HepG2 (cell line): ENCODE data around the gene CKLF. TPM values are rescaled to one million over a fixed set of nuclear protein-coding genes. Genes with fewer than 3 reads are reported as not detected.

ENCODE experiments used
- ELF3 ChIP-seq: IDR thresholded peaks from 2 replicates; pipeline ENCODE4 v1.6.1; 2016; ENCODE audit warnings: missing genetic modification reagents, missing compliant biosample characterization
- GTF2F1 ChIP-seq: fragments of 150-350 bp; IDR thresholded peaks from 2 replicates; pipeline ENCODE4 v1.6.1; 2014; ENCODE audit warnings: low read length
- KDM6A ChIP-seq: IDR thresholded peaks from 2 replicates; pipeline ENCODE4 v1.6.1; 2016; ENCODE audit warnings: low read depth
- NFATC3 ChIP-seq: sonication (generic); formaldehyde crosslinking; IDR thresholded peaks from 2 replicates; pipeline ENCODE4 v1.5.1; 2020; ENCODE audit warnings: mild to moderate bottlenecking, missing genetic modification reagents
- NFYC ChIP-seq: IDR thresholded peaks from 2 replicates; pipeline ENCODE4 v1.6.1; 2016; ENCODE audit warnings: missing genetic modification reagents, missing compliant biosample characterization
- RFX5 ChIP-seq: IDR thresholded peaks from 2 replicates; pipeline ENCODE4 v1.6.1; 2011; ENCODE audit warnings: low read depth, low read length, improper control_type of control experiment
- SOX6 ChIP-seq, 2 experiments: fragments of 450-650 bp in 1 of 2; sonication (generic) in 1 of 2; formaldehyde crosslinking in 1 of 2; IDR thresholded peaks; 2 replicates each; pipeline versions ENCODE4 v1.4.0 to v1.6.1; 2017 to 2020; ENCODE audit warnings: antibody characterized with exemption in 1 of 2, mild to moderate bottlenecking in 1 of 2, missing genetic modification reagents in 1 of 2
- TGIF2 ChIP-seq: IDR thresholded peaks from 2 replicates; pipeline ENCODE4 v1.6.1; 2016; ENCODE audit warnings: control low read depth, missing compliant biosample characterization
- TMF1 ChIP-seq: sonication (generic); formaldehyde crosslinking; IDR thresholded peaks from 2 replicates; pipeline ENCODE4 v1.8.1; 2022; ENCODE audit warnings: low read depth, missing genetic modification reagents
- TOPORS ChIP-seq: sonication (generic); formaldehyde crosslinking; IDR thresholded peaks from 2 replicates; pipeline ENCODE4 v1.8.0; 2023; ENCODE audit warnings: mild to moderate bottlenecking, missing genetic modification reagents
- ZFP37 ChIP-seq: sonication (generic); formaldehyde crosslinking; IDR thresholded peaks from 2 replicates; pipeline ENCODE4 v1.4.0; 2020; ENCODE audit warnings: missing genetic modification reagents, borderline replicate concordance
- ZNF333 ChIP-seq: sonication (generic); formaldehyde crosslinking; IDR thresholded peaks from 2 replicates; pipeline ENCODE4 v1.4.0; 2020; ENCODE audit warnings: mild to moderate bottlenecking, missing genetic modification reagents, borderline replicate concordance
- ZNF530 ChIP-seq: sonication (generic); formaldehyde crosslinking; IDR thresholded peaks from 2 replicates; pipeline ENCODE4 v1.5.0; 2020; ENCODE audit warnings: low read depth, mild to moderate bottlenecking, missing genetic modification reagents
- ZNF572 ChIP-seq: sonication (generic); formaldehyde crosslinking; IDR thresholded peaks from 2 replicates; pipeline ENCODE4 v1.5.1; 2020; ENCODE audit warnings: mild to moderate bottlenecking, missing genetic modification reagents
- ZNF607 ChIP-seq: sonication (generic); formaldehyde crosslinking; IDR thresholded peaks from 2 replicates; pipeline ENCODE4 v1.5.1; 2020; ENCODE audit warnings: missing genetic modification reagents, mild to moderate bottlenecking, borderline replicate concordance
- ZNF614 ChIP-seq: IDR thresholded peaks from 2 replicates; pipeline ENCODE4 v1.6.1; 2018; ENCODE audit warnings: missing biosample characterization, missing genetic modification reagents, inconsistent platforms, borderline replicate concordance
- ZNF615 ChIP-seq: sonication (generic); formaldehyde crosslinking; IDR thresholded peaks from 2 replicates; pipeline ENCODE4 v1.5.0; 2020; ENCODE audit warnings: mild to moderate bottlenecking, missing genetic modification reagents, borderline replicate concordance
- ZNF670 ChIP-seq: sonication (generic); formaldehyde crosslinking; IDR thresholded peaks from 2 replicates; pipeline ENCODE4 v1.8.0; 2022; ENCODE audit warnings: mild to moderate bottlenecking, missing genetic modification reagents, borderline replicate concordance
- ZNF83 ChIP-seq: sonication (generic); formaldehyde crosslinking; IDR thresholded peaks from 2 replicates; pipeline ENCODE4 v1.4.0; 2020; ENCODE audit warnings: missing genetic modification reagents, mild to moderate bottlenecking, borderline replicate concordance
- polyA plus RNA-seq, 8 experiments: library from polyadenylated mRNA; depleted of rRNA in 3 of 8; stranded (reverse) in 7 of 8; unstranded in 1 of 8; fragments of >200 nt; fragmentation: Illumina TruSeq in 4 of 8; extraction: Trizol in 4 of 8; gene quantifications; 2 replicates each; pipeline versions ENCODE4 v1.2.1 to v1.2.3, GENCODE V29; 2011 to 2016; ENCODE audit warnings: low read depth in 4 of 8, missing spikeins in 1 of 8, mixed read lengths in 1 of 8; ENCODE audit not compliant: insufficient read depth in 1 of 8
- total RNA-seq, 5 experiments: library from RNA; depleted of rRNA; stranded (reverse); fragments of >200 nt; fragmentation: Illumina TruSeq; extraction: Trizol; gene quantifications; 2 replicates each; pipeline ENCODE4 v1.2.3, GENCODE V29; 2016; ENCODE audit warnings: low read depth in 1 of 5
- TF ChIP-seq, protein P1 (sequence below): sonication (generic); formaldehyde crosslinking; IDR thresholded peaks from 2 replicates; pipeline ENCODE4 v1.5.0; 2020; ENCODE audit warnings: mild to moderate bottlenecking, low read depth, missing genetic modification reagents, borderline replicate concordance
- TF ChIP-seq, protein P2 (sequence below), 2 experiments: fragments of 450-650 bp in 1 of 2; sonication (generic) in 1 of 2; formaldehyde crosslinking in 1 of 2; IDR thresholded peaks; 2 replicates each; pipeline versions ENCODE4 v1.6.1 to v1.8.0; 2016 to 2022; ENCODE audit warnings: antibody characterized with exemption in 1 of 2, mild to moderate bottlenecking in 1 of 2, missing genetic modification reagents in 1 of 2

Gene CKLF
- total and polyA plus RNA-seq, 2 of the 13 experiments (the other 11 are each of a cell fraction or from before 2014, with no cell fraction given) = 120 to 167 TPM

DNA sequence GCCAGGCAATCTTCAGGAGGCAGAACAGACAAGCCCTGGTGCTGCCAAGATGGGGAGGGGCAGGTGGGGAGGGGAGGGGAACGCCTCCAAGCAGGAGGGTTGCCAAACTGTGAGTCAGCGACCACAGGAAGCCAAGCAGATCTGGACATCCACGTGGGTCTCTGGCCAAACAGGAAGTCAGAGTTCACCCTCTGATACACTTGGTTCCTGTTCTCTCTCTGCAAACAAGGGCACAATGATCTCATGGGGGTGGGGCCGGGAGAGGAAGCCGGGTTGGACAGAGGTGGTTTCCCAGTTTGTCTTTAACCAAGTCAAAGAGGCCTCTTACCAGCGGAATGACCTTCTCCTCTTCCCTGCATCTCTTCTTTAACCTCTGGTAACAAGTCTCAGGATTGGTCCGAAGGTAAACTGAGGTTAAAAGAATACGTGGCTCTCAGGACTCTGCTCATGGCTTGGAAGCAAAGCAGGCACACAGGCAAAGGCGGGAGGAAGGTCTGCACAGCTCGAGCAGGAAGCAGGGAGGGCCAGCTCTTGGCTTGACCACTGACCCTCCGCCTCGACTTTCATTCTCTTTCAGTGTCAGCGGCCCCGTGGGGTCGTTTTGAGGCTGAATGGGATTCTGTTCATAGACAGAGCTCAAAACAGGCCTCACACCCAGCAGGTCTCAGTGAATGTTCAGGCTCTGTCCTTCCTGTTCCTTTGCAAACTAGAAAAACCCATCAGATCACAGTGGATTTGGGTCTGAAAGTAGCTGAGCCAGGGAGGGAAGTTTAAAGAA is 35.4 kb upstream of the CKLF start (continued):
- TF ChIP-seq ZNF607 (CRISPR knock-in tag) (peak; percentile 96; the same call in 1 of the 2 replicates), TOPORS (CRISPR knock-in tag) (no peak; the same call in 1 of the 2 replicates), NFYC (CRISPR knock-in tag) (peak; percentile 43; the same call in 1 of the 2 replicates), ZNF83 (no peak), ZNF615 (no peak), ZNF614 (CRISPR knock-in tag) (peak; percentile 97), NFATC3 (CRISPR knock-in tag) (no peak), RFX5 (no peak), ZNF572 (CRISPR knock-in tag) (peak; percentile 88; the same call in 1 of the 2 replicates), TMF1 (CRISPR knock-in tag) (no peak), ELF3 (CRISPR knock-in tag) (peak; percentile 99), SOX6 (IDR thresholded peaks at IDR 0.05) (no peak), SOX6 (CRISPR knock-in tag; IDR thresholded peaks at IDR 0.05) (peak; percentile 93), ZFP37 (CRISPR knock-in tag) (peak; percentile 96), ZNF530 (no peak), ZNF333 (CRISPR knock-in tag) (peak; percentile 63; the same call in 1 of the 2 replicates), TGIF2 (CRISPR knock-in tag) (peak; percentile 66), KDM6A (CRISPR knock-in tag) (peak; percentile 90), GTF2F1 (no peak), ZNF670 (CRISPR knock-in tag) (peak; percentile 99)
- TF ChIP-seq, protein P1, sequence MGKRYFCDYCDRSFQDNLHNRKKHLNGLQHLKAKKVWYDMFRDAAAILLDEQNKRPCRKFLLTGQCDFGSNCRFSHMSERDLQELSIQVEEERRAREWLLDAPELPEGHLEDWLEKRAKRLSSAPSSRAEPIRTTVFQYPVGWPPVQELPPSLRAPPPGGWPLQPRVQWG = no peak
- TF ChIP-seq, protein P2, sequence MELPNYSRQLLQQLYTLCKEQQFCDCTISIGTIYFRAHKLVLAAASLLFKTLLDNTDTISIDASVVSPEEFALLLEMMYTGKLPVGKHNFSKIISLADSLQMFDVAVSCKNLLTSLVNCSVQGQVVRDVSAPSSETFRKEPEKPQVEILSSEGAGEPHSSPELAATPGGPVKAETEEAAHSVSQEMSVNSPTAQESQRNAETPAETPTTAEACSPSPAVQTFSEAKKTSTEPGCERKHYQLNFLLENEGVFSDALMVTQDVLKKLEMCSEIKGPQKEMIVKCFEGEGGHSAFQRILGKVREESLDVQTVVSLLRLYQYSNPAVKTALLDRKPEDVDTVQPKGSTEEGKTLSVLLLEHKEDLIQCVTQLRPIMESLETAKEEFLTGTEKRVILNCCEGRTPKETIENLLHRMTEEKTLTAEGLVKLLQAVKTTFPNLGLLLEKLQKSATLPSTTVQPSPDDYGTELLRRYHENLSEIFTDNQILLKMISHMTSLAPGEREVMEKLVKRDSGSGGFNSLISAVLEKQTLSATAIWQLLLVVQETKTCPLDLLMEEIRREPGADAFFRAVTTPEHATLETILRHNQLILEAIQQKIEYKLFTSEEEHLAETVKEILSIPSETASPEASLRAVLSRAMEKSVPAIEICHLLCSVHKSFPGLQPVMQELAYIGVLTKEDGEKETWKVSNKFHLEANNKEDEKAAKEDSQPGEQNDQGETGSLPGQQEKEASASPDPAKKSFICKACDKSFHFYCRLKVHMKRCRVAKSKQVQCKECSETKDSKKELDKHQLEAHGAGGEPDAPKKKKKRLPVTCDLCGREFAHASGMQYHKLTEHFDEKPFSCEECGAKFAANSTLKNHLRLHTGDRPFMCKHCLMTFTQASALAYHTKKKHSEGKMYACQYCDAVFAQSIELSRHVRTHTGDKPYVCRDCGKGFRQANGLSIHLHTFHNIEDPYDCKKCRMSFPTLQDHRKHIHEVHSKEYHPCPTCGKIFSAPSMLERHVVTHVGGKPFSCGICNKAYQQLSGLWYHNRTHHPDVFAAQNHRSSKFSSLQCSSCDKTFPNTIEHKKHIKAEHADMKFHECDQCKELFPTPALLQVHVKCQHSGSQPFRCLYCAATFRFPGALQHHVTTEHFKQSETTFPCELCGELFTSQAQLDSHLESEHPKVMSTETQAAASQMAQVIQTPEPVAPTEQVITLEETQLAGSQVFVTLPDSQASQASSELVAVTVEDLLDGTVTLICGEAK (IDR thresholded peaks at IDR 0.05) = no peak
- TF ChIP-seq, protein P2 (CRISPR knock-in tag; IDR thresholded peaks at IDR 0.05) = no peak; the same call in none of the 2 replicates
